Hematopoietic multipotent progenitor cell treated with erythropoietin and hydrocortisone succinate and interleukin-3 and kit ligand, for 17 days (in vitro differentiated cells): ENCODE measurements around the gene NPEPPS.

Experiments
- DNase-seq: peaks from one replicate; pipeline ENCODE4 v3.0.0-alpha.2; 2015; ENCODE audit warnings: low spot score

Gene NPEPPS

GRCh38 chr17:47629826-47630225, 98.9 kb downstream of the NPEPPS start:
- no peak for DNase-seq

- DNase-seq = no peak
Measured at GRCh38 chr17:47630614-47631013, 99.7 kb downstream of the NPEPPS start.

GRCh38 chr17:47632991-47633390, 102.1 kb downstream of the NPEPPS start:
- DNase-seq = no peak

DNA sequence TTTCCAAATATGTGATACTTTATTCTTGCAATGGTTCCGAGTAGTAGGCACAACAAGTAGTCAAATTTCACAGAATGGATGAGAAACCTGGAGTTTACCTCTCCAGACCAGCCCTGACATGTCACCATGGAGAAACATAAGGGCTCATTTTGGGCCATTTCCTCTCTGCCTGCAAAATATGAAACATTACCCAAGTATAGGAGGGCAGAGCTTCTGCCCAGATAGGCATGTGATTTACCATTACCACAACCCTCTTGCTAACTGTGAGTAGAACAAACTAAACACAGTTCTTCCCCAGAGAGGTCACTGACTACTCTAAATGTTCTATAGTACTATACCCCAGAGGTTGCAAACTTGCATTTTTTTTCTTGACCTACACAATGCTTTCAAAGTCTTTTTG, 103.1 kb downstream of the NPEPPS start:
- no peak for DNase-seq

DNA sequence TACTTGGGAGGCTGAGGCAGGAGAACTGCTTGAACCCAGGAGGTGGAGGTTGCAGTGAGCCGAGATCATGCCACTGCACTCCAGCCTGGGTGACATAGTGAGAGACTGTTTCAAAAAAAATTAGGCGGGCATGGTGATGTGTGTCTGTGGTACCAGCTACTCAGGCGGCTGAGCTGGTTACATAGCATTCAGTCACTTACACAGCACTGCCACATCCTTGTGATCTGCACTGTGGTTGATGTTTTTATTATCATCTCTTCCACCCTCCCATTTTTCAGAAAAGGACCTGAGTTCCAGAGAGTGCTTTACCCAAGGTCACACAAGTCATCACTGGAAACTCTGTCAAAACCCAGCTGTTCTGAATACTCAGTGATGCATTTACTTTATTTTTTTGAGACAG, 104.0 kb downstream of the NPEPPS start:
- no peak for DNase-seq

- DNase-seq = no peak
Measured at GRCh38 chr17:47635734-47636133, 104.8 kb downstream of the NPEPPS start.

DNA sequence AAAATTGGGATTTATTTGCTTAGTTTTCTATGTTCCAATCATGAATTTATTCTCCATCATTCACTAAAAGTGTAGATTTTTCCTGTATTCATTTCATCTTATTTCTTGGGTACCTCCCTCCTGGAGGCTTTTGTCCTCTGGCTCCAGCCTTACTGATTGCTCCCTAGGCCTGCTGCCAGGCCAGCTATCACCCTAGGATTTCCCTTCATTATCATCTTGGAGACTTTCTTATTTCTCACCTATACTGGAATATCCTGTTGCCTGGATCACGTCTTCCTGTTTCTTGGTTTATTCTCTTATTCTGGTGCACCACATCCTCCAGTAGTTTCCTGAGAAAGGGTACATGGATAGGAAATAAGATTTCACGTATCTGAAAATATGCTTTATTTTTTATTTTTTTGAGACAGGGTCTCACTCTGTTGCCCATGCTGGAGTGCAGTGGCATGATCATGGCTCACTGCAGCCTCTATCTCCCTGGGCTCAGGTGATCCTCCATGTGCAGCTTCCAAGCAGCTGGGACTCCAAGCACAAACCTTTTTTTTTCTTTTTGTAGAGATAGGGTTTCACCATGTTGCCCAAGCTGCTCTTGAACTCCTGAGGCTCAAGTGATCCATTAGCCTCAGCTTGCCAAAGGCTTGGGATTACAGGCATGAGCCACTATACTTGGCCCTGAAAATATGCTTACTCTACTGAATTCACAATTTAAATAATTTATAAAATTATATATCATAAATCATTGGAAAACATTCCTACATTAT, 105.5 kb downstream of the NPEPPS start:
- no peak for DNase-seq

- DNase-seq = no peak
Measured at GRCh38 chr17:47638903-47639302, 108.0 kb downstream of the NPEPPS start.

- no peak for DNase-seq
Measured at GRCh38 chr17:47640076-47640475, 109.2 kb downstream of the NPEPPS start.

DNA sequence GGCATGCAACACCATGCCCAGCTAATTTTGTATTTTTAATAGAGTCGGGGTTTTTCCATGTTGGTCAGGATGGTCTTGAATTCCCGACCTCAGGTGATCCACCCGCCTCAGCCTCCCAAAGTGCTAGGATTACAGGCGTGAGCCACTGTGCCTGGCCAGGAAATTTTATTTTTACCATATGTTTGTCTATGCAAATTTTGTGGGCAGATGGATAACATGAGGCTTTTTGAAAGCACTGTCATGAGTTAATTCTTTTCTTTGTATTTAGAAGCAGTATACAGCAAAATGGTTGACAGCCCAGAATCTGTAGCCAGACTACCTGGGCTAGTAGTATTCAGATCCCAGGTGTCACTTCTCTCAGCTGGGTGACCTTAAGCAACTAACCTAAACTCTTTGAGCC, 110.3 kb downstream of the NPEPPS start:
- DNase-seq = no peak

GRCh38 chr17:47643116-47643515, 112.2 kb downstream of the NPEPPS start:
- no peak for DNase-seq

- DNase-seq = no peak
Measured at GRCh38 chr17:47644324-47644723, 113.4 kb downstream of the NPEPPS start.

DNA sequence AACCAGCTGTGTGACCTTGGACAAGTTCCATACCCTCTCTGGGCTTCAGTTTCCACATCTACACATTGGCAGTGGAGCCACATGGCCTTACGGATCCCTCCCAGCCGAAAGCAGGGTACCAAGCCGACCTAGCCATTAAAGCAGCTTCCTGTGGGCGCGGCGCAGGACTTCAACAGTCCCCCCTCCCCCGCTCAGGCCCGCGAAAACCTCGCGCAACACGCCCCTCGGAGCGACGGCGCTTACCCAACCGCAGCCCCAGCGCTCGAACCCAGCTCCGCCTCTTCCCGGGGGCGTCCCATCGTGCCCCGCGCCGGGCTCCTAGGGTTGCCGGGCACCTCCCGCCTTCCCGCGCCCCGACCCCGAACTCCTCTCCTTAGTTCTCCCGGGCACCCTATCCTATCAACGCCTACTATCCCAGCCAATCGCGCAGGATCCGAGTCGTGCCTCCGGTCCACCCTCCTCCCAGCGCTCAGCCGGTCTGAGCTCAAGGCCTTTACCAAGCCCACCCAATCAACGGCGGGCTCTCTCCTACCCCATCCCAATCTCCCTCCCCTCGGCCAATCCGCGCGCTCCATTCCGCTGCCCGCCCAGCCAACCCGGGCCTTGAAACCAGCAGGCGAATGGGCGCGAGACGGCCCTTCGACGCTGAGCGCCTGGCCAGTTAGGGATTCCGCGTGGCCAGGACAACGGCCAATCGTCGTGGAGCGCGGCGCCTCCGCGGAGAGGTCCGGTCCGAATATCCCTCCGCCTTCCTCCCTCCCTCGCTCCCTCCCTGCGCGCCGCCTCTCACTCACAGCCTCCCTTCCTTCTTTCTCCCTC, 118.5 kb downstream of the NPEPPS start, which contains the start of gene KPNB1:
Gene KPNB1, plus strand, starts transcription at position 767 of the 819 bp plus-strand sequence. CDS start 326 bp downstream, outside the sequence.
- peak; percentile 96 for DNase-seq

DNA sequence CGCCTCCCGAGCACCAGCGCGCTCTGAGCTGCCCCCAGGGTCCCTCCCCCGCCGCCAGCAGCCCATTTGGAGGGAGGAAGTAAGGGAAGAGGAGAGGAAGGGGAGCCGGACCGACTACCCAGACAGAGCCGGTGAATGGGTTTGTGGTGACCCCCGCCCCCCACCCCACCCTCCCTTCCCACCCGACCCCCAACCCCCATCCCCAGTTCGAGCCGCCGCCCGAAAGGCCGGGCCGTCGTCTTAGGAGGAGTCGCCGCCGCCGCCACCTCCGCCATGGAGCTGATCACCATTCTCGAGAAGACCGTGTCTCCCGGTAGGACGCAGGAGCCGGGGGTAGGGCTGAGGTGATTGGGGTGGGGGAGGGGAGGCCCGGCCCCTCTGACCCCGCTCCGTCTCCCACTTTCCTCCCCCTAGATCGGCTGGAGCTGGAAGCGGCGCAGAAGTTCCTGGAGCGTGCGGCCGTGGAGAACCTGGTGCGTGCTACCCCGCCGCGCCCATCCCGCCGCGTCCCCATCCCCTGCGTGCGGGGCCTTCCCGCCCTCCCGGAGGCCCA, 119.1 kb downstream of the NPEPPS start:
- DNase-seq = no peak

- DNase-seq = peak; percentile 91
Measured at GRCh38 chr17:47650525-47651522, 119.9 kb downstream of the NPEPPS start.

GRCh38 chr17:47651704-47652103, 120.8 kb downstream of the NPEPPS start:
- DNase-seq = no peak

GRCh38 chr17:47652570-47652969, 121.7 kb downstream of the NPEPPS start:
- DNase-seq = no peak

DNA sequence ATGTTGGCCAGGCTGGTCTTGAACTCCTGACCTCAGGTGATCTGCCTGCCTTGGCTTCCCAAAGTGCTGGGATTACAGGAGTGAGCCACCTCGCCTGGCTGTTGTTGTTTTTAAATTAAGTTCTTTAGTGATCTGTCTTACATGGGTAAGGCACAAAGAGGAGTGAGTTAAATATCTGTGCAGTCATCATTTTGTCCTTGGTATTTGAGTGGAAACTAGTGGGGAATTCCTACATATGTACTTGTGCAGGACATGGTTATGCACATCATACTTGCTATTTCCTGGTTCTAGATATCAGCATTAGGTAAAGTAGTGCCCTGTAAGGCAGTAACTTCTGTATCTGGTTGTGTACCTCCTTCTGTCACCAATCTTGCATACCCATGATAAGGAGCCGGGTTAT, 122.5 kb downstream of the NPEPPS start:
- DNase-seq = no peak

DNA sequence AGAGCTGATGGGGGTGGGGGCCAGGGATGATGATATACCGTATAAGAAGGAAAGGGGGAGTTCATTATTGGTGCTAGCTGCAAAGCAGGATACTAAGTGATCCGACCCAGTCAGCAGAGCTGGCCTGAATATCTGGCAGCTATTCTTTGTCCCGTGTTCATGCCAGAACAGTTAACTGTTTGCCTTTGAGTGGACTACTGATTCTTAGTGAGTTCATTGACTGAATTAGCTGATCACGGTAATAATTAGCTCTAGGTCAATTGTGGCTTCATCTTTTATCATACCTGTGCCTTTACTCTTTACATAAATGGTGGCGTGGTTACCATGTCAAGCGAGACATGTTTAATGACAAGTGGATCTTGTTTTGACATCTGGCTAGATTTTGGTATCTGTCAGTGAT, 124.1 kb downstream of the NPEPPS start:
- DNase-seq = no peak

DNA sequence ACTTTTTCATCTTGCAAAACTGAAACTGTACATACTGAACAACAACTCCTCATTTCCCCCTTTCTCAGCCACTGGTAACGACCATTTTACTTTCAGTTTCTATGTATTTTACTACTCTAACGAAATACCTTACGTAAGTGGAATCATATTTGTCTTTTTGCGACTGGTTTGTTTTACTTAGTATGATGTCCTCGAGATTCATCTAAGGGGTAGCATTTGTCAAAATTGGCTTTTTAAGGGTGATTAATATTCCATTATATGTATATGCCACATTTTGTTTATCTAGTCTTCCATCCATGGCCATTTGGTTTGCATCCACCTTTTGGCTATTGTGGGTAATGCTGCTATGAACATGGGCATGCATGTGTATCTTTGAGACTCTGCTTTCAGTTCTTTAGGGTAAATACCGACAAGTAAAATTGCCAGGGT, 129.2 kb downstream of the NPEPPS start:
- DNase-seq = no peak

GRCh38 chr17:47663912-47664623, 133.2 kb downstream of the NPEPPS start:
- DNase-seq = peak; percentile 59
